Effector memory CD8-positive, alpha-beta T cell (primary cell): Measurements from ENCODE around the gene NDUFS5.
"Not testable (repeated sequence)": the region's sequence is repeated elsewhere in the genome, so short reads cannot be mapped to it uniquely, and the experiment has no call there.

Experiments
- ATAC-seq: fragments of 150-1000 bp; cut with Tn5 transposase; replicated peaks from 2 replicates; pipeline ENCODE4 v1.10.0; 2021; ENCODE audit warnings: mild to moderate bottlenecking, moderate library complexity
- DNase-seq, 3 experiments: peaks; one replicate each; pipeline ENCODE4 v3.0.0; 2021
- H3K27ac Mint-ChIP-seq, 2 donors: one replicate each; pipeline ENCODE4 v1.8.0; 2022; ENCODE audit warnings: mild to moderate bottlenecking in 2 of 2, mixed read lengths in 2 of 2, moderate library complexity in 2 of 2
- H3K27me3 Mint-ChIP-seq, 2 donors: one replicate each; pipeline ENCODE4 v1.8.0; 2022; ENCODE audit warnings: mixed read lengths in 2 of 2
- H3K36me3 Mint-ChIP-seq: one replicate; pipeline ENCODE4 v1.8.0; 2022; ENCODE audit warnings: mild to moderate bottlenecking, moderate library complexity, mixed read lengths; ENCODE audit not compliant: insufficient read depth
- H3K4me1 Mint-ChIP-seq, 2 donors: one replicate each; pipeline ENCODE4 v1.8.0; 2022; ENCODE audit warnings: low read depth in 2 of 2, mixed read lengths in 2 of 2
- H3K4me3 Mint-ChIP-seq, 2 donors: one replicate each; pipeline ENCODE4 v1.8.0; 2022; ENCODE audit warnings: mild to moderate bottlenecking in 2 of 2, mixed read lengths in 2 of 2, moderate library complexity in 2 of 2
- H3K9me3 Mint-ChIP-seq, 2 donors: one replicate each; pipeline ENCODE4 v1.8.0; 2022; ENCODE audit warnings: mixed read lengths in 2 of 2

Gene NDUFS5

GRCh38 chr1:38997901-38998190 is 28.3 kb upstream of the NDUFS5 start:
- Mint-ChIP-seq H3K36me3 (peaks cover 80% of the 10 kb centered on the region), H3K4me3 (peak overlapping the region; percentile 64 to 75), H3K9me3 (no peaks in the 10 kb centered on the region), H3K27ac (peak overlapping the region; percentile 82 to 89), H3K4me1 (peaks cover 33 to 59% of the 10 kb centered on the region in 2 donors), H3K27me3 (no peaks in the 10 kb centered on the region)
- DNase-seq (no peak), ATAC-seq (no peak)

GRCh38 chr1:39001516-39002421 is 24.4 kb upstream of the NDUFS5 start:
- Mint-ChIP-seq H3K9me3 (no peaks in the 10 kb centered on the region), H3K4me1 (peaks cover 12 to 32% of the 10 kb centered on the region in 2 donors), H3K27ac (peak overlapping the region; percentile 9 to 74), H3K27me3 (no peaks in the 10 kb centered on the region), H3K4me3 (no peak overlapping the region), H3K36me3 (peaks cover 94% of the 10 kb centered on the region)
- no peak for DNase-seq
- ATAC-seq = no peak

- Mint-ChIP-seq H3K9me3 (no peaks in the 10 kb centered on the region), H3K4me1 (peaks cover 3 to 18% of the 10 kb centered on the region in 2 donors), H3K4me3 (no peak overlapping the region), H3K27ac (peak overlapping the region; percentile 66 to 74), H3K36me3 (peaks cover 99% of the 10 kb centered on the region), H3K27me3 (no peaks in the 10 kb centered on the region)
- DNase-seq = no peak
- no peak for ATAC-seq
Observed at GRCh38 chr1:39003281-39003680, 22.9 kb upstream of the NDUFS5 start.

- H3K36me3 Mint-ChIP-seq = peaks cover 99% of the 10 kb centered on the region
- peak overlapping the region; percentile 7 to 46 for H3K27ac Mint-ChIP-seq
- ATAC-seq (no peak), DNase-seq (no peak)
- peaks cover 3 to 17% of the 10 kb centered on the region in 2 donors for H3K4me1 Mint-ChIP-seq
- H3K4me3 Mint-ChIP-seq = no peak overlapping the region
- H3K9me3 Mint-ChIP-seq = no peaks in the 10 kb centered on the region
- no peaks in the 10 kb centered on the region for H3K27me3 Mint-ChIP-seq
Observed at GRCh38 chr1:39003794-39004193, 22.4 kb upstream of the NDUFS5 start.

- no peak for ATAC-seq
- Mint-ChIP-seq H3K27me3 (no peaks in the 10 kb centered on the region), H3K4me1 (peaks cover 3 to 11% of the 10 kb centered on the region in 2 donors), H3K36me3 (peaks cover 89% of the 10 kb centered on the region), H3K27ac (peak overlapping the region; percentile 53 to 87), H3K9me3 (no peaks in the 10 kb centered on the region), H3K4me3 (no peak overlapping the region)
- DNase-seq = no peak
Observed at GRCh38 chr1:39006287-39006686, 19.9 kb upstream of the NDUFS5 start.

- no peak for ATAC-seq
- Mint-ChIP-seq H3K27ac (peak overlapping the region; percentile 53 to 87), H3K36me3 (peaks cover 88% of the 10 kb centered on the region)
Observed at GRCh38 chr1:39006726-39007645, 19.2 kb upstream of the NDUFS5 start.

GRCh38 chr1:39014956-39015355 is 11.2 kb upstream of the NDUFS5 start:
- peaks cover 20% of the 10 kb centered on the region for H3K36me3 Mint-ChIP-seq
- not testable (repeated sequence) for H3K9me3 Mint-ChIP-seq, H3K4me3 Mint-ChIP-seq, H3K4me1 Mint-ChIP-seq, ATAC-seq, H3K27ac Mint-ChIP-seq, H3K27me3 Mint-ChIP-seq, DNase-seq

More at GRCh38 chr1:39006726-39007645, 19.2 kb upstream of the NDUFS5 start:
- no peak for DNase-seq
- Mint-ChIP-seq H3K9me3 (no peaks in the 10 kb centered on the region), H3K27me3 (no peaks in the 10 kb centered on the region), H3K4me1 (peaks cover 2 to 6% of the 10 kb centered on the region in 2 donors), H3K4me3 (no peak overlapping the region)

- Mint-ChIP-seq H3K9me3 (no peaks in the 10 kb centered on the region), H3K27ac (peak overlapping the region in 1 of 2 donors; percentile 20), H3K27me3 (peaks cover 0 to 6% of the 10 kb centered on the region in 2 donors), H3K4me3 (no peak overlapping the region), H3K4me1 (no peaks in the 10 kb centered on the region), H3K36me3 (peaks cover 13% of the 10 kb centered on the region)
- ATAC-seq (no peak), DNase-seq (no peak)
Observed at GRCh38 chr1:39016604-39017171, 9.5 kb upstream of the NDUFS5 start.

GRCh38 chr1:39017266-39017665 is 8.9 kb upstream of the NDUFS5 start:
- no peak for ATAC-seq
- Mint-ChIP-seq H3K9me3 (no peaks in the 10 kb centered on the region), H3K27ac (no peak overlapping the region), H3K4me3 (no peak overlapping the region), H3K36me3 (peaks cover 12% of the 10 kb centered on the region), H3K4me1 (no peaks in the 10 kb centered on the region), H3K27me3 (peaks cover 0 to 11% of the 10 kb centered on the region in 2 donors)
- DNase-seq = no peak

GRCh38 chr1:39020494-39020893 is 5.7 kb upstream of the NDUFS5 start:
- not testable (repeated sequence) for H3K4me1 Mint-ChIP-seq, DNase-seq, H3K27ac Mint-ChIP-seq, ATAC-seq, H3K36me3 Mint-ChIP-seq, H3K4me3 Mint-ChIP-seq, H3K9me3 Mint-ChIP-seq
- H3K27me3 Mint-ChIP-seq = peaks cover 0 to 11% of the 10 kb centered on the region in 2 donors

- H3K9me3 Mint-ChIP-seq = no peaks in the 10 kb centered on the region
- H3K36me3 Mint-ChIP-seq = peaks cover 15% of the 10 kb centered on the region
- peaks cover 0 to 11% of the 10 kb centered on the region in 2 donors for H3K27me3 Mint-ChIP-seq
- H3K4me3 Mint-ChIP-seq = no peak overlapping the region
- H3K27ac Mint-ChIP-seq = no peak overlapping the region
- DNase-seq (no peak), ATAC-seq (no peak)
- H3K4me1 Mint-ChIP-seq = peaks cover 7% of the 10 kb centered on the region in 2 donors
Observed at GRCh38 chr1:39021426-39021825, 4.7 kb upstream of the NDUFS5 start.

GRCh38 chr1:39023140-39023539 is 3.0 kb upstream of the NDUFS5 start:
- H3K4me3 Mint-ChIP-seq = no peak overlapping the region
- H3K36me3 Mint-ChIP-seq = peaks cover 24% of the 10 kb centered on the region
- peaks cover 0 to 11% of the 10 kb centered on the region in 2 donors for H3K27me3 Mint-ChIP-seq
- no peak for DNase-seq
- no peak for ATAC-seq
- H3K9me3 Mint-ChIP-seq = no peaks in the 10 kb centered on the region
- H3K27ac Mint-ChIP-seq = no peak overlapping the region
- H3K4me1 Mint-ChIP-seq = peaks cover 12 to 17% of the 10 kb centered on the region in 2 donors

- peaks cover 16 to 33% of the 10 kb centered on the region in 2 donors for H3K4me1 Mint-ChIP-seq
- peak overlapping the region; percentile 88 to 95 for H3K27ac Mint-ChIP-seq
- no peaks in the 10 kb centered on the region for H3K9me3 Mint-ChIP-seq
- H3K27me3 Mint-ChIP-seq = peaks cover 0 to 2% of the 10 kb centered on the region in 2 donors
- DNase-seq = no peak
- peaks cover 58% of the 10 kb centered on the region for H3K36me3 Mint-ChIP-seq
- peak overlapping the region; percentile 88 to 96 for H3K4me3 Mint-ChIP-seq
- ATAC-seq = no peak
Observed at GRCh38 chr1:39026866-39027507, 837 bp downstream of the NDUFS5 start.
